B cell (primary cell): Measurements from ENCODE around the gene IL11. TPM values are rescaled to one million over a fixed set of nuclear protein-coding genes. Genes with fewer than 3 reads are reported as not detected.

ENCODE experiments used
- ATAC-seq: fragments of 200-7000 bp; cut with Tn5 transposase; one replicate; pipeline ENCODE4 v1.10.0; 2021; ENCODE audit warnings: low read depth, mild to moderate bottlenecking, moderate number of reproducible peaks, moderate library complexity
- CTCF ChIA-PET: fragments of 350-600 bp; sonication (Branson Sonifier 250); formaldehyde crosslinking; loops from one replicate; lab custom pipeline; 2021; ENCODE audit warnings: antibody characterized with exemption, inconsistent platforms; lab: Charles Lee
- POLR2A ChIA-PET: fragments of 350-600 bp; sonication (Branson Sonifier 250); formaldehyde crosslinking; loops from one replicate; lab custom pipeline; 2021; ENCODE audit warnings: antibody characterized with exemption; lab: Charles Lee
- DNase-seq: peaks from one replicate; pipeline ENCODE4 v3.0.0; 2013
- H2AFZ ChIP-seq: 2 replicates; pipeline ENCODE4 v1.6.1; 2012; ENCODE audit warnings: mild to moderate bottlenecking, low read depth, low read length; ENCODE audit not compliant: insufficient read depth, poor library complexity, severe bottlenecking
- H3K27ac ChIP-seq, 2 donors: 1 replicate in 1 of 2; 2 replicates in 1 of 2; pipeline ENCODE4 v1.5.1; 2012 to 2013; ENCODE audit warnings: low read length in 2 of 2, mild to moderate bottlenecking in 2 of 2, moderate library complexity in 1 of 2
- H3K27me3 ChIP-seq, 4 experiments: fragments of 200-600 bp in 1 of 4; sonication (generic) in 1 of 4; replicated peaks in 1 of 4; 1 replicate in 2 of 4; 2 replicates in 2 of 4; pipeline versions ENCODE4 v1.6.1 to v1.7.0; 2013 to 2016; ENCODE audit warnings: low read length in 3 of 4, mild to moderate bottlenecking in 2 of 4, mixed read lengths in 1 of 4, moderate library complexity in 1 of 4; ENCODE audit not compliant: insufficient read depth in 4 of 4, control insufficient read depth in 3 of 4; ENCODE audit errors: control extremely low read depth in 1 of 4
- H3K36me3 ChIP-seq, 2 experiments: replicated peaks in 1 of 2; 1 replicate in 1 of 2; 2 replicates in 1 of 2; pipeline versions ENCODE4 v1.6.1 to v1.7.1; 2013; ENCODE audit warnings: low read length in 1 of 2; ENCODE audit not compliant: insufficient read depth in 2 of 2, control insufficient read depth in 1 of 2; ENCODE audit errors: control extremely low read depth in 1 of 2, extremely low read depth in 1 of 2
- H3K4me1 ChIP-seq, 2 donors: fragments of 200-600 bp in 1 of 2; sonication (generic) in 1 of 2; 1 replicate in 1 of 2; 2 replicates in 1 of 2; pipeline versions ENCODE4 v1.5.1 to v1.6.1; 2013 to 2017; ENCODE audit warnings: low read length in 2 of 2; ENCODE audit not compliant: control insufficient read depth in 2 of 2, insufficient read depth in 2 of 2
- H3K4me2 ChIP-seq: replicated peaks from 2 replicates; pipeline ENCODE3; 2012; ENCODE audit warnings: mild to moderate bottlenecking, low read depth, low read length; ENCODE audit not compliant: poor library complexity, severe bottlenecking
- H3K4me3 ChIP-seq, 5 experiments: fragments of 200-600 bp in 1 of 5; sonication (generic) in 1 of 5; 1 replicate in 3 of 5; 2 replicates in 2 of 5; pipeline versions ENCODE4 v1.5.1 to v1.7.0; 2011 to 2016; ENCODE audit warnings: low read length in 4 of 5, mild to moderate bottlenecking in 4 of 5, low read depth in 2 of 5, control low read depth in 1 of 5, moderate library complexity in 1 of 5; ENCODE audit not compliant: insufficient read depth in 1 of 5; ENCODE audit errors: control extremely low read depth in 1 of 5, extremely low read depth in 1 of 5
- H3K79me2 ChIP-seq: fragments of 200-600 bp; sonication (generic); one replicate; pipeline ENCODE4 v1.6.0; 2016; ENCODE audit warnings: low read length; ENCODE audit not compliant: control insufficient read depth, insufficient read depth
- H3K9ac ChIP-seq: fragments of 200-600 bp; sonication (generic); 2 replicates; pipeline ENCODE4 v1.6.1; 2017; ENCODE audit warnings: mild to moderate bottlenecking, low read length, moderate library complexity
- H3K9me3 ChIP-seq, 3 donors: one replicate each; pipeline versions ENCODE4 v1.6.1 to v1.7.1; 2013; ENCODE audit warnings: low read length in 2 of 3; ENCODE audit not compliant: control insufficient read depth in 2 of 3, insufficient read depth in 1 of 3; ENCODE audit errors: control extremely low read depth in 1 of 3
- H4K20me1 ChIP-seq: 2 replicates; pipeline ENCODE4 v1.6.0; 2012; ENCODE audit warnings: mild to moderate bottlenecking, low read length; ENCODE audit not compliant: insufficient read depth, control insufficient read depth, poor library complexity, severe bottlenecking
- H3K27ac Mint-ChIP-seq: one replicate; pipeline ENCODE4 v1.8.0; 2021; ENCODE audit warnings: mixed read lengths
- H3K27me3 Mint-ChIP-seq: one replicate; pipeline ENCODE4 v1.8.0; 2021; ENCODE audit warnings: mixed read lengths
- H3K4me1 Mint-ChIP-seq: one replicate; pipeline ENCODE4 v1.8.0; 2021; ENCODE audit warnings: mixed read lengths
- H3K4me3 Mint-ChIP-seq: one replicate; pipeline ENCODE4 v1.8.0; 2021; ENCODE audit warnings: mixed read lengths
- H3K9me3 Mint-ChIP-seq: one replicate; pipeline ENCODE4 v1.8.0; 2022; ENCODE audit warnings: mixed read lengths; ENCODE audit not compliant: insufficient read depth
- EZH2 ChIP-seq: IDR thresholded peaks from 2 replicates; pipeline ENCODE4 v1.6.1; 2012; ENCODE audit warnings: borderline replicate concordance, low read depth, mild to moderate bottlenecking, moderate library complexity, low read length; ENCODE audit not compliant: insufficient read depth, poor library complexity, severe bottlenecking
- WGBS: methylation state at CpG from one replicate; pipeline ENCODE4 v1.1.5; 2013; ENCODE audit warnings: missing lambda C conversion rate; ENCODE audit not compliant: insufficient coverage; 5-methylcytosine and 5-hydroxymethylcytosine counted together
- intact Hi-C: fragments of 100-400 bp; cut with micrococcal nuclease; formaldehyde crosslinking; loops from one replicate; pipeline ENCODE4 v1.10.0; 2022
- polyA plus RNA-seq: library from polyadenylated mRNA; depleted of rRNA; stranded (reverse); fragments of >200 nt; gene quantifications from 2 replicates; pipeline ENCODE4 v1.2.3, GENCODE V29; 2012
- total RNA-seq, 2 donors: library from RNA; stranded (reverse); fragments of 120-200 nt in 1 of 2; gene quantifications; 1 replicate in 1 of 2; 2 replicates in 1 of 2; pipeline versions ENCODE4 v1.2.3 to v1.2.4, GENCODE V29; 2013 to 2022
- TF ChIP-seq, protein P1 (sequence below): fragments of 200-600 bp; IDR thresholded peaks from one replicate; pipeline ENCODE4 v1.8.0; 2022; ENCODE audit warnings: antibody characterized with exemption, mild to moderate bottlenecking

IL11 gene
- total and polyA plus RNA-seq, 2 donors (not counting 1 experiment from before 2014, with no cell fraction given) = not detected

DNA sequence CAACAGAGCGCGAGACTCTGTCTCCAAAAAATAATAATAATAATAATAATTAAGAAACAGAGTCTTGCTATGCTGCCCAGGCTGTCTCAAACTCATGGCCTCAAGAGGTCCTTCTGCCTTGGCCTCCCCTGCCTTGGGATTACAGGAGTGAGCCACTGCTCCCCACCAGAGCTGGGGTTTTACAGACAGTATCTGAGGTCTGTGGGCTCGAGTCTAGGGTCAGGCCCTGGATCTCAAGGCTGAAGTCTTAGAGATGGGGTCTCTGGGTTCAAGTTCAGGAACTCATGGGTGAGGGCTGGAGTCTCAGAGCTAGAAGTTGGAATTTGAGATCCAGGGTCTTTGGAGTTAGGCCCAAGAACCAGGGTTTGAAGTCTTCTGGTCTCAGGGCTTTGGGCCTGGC lies 3.5 kb downstream of the IL11 start:
- WGBS = 75% methylated on average over 1 of the region's 3 CpGs
- H3K4me1 ChIP-seq = peaks cover 15 to 17% of the 10 kb centered on the region in 2 donors
- ChIA-PET CTCF (no interaction called here), POLR2A (no interaction called here)
- Mint-ChIP-seq H3K9me3 (no peaks in the 10 kb centered on the region), H3K27ac (no peak overlapping the region), H3K4me3 (no peak overlapping the region), H3K4me1 (peaks cover 9% of the 10 kb centered on the region), H3K27me3 (peaks cover 28% of the 10 kb centered on the region)
- H3K27ac ChIP-seq = no peak overlapping the region
- H3K4me2 ChIP-seq = no peak overlapping the region
- DNase-seq (no peak), ATAC-seq (no peak)
- no peak overlapping the region for H3K9ac ChIP-seq
- no peak overlapping the region for H3K4me3 ChIP-seq
- peaks cover 0 to 44% (median 20%) of the 10 kb centered on the region in 4 experiments for H3K27me3 ChIP-seq
- intact Hi-C loops = no loop called here
- peaks cover 0 to 13% (median 0%) of the 10 kb centered on the region in 3 donors for H3K9me3 ChIP-seq
- no peaks in the 10 kb centered on the region for H3K36me3 ChIP-seq
- no peaks in the 10 kb centered on the region for H4K20me1 ChIP-seq
- no peak overlapping the region for H2AFZ ChIP-seq
- no peak for TF ChIP-seq EZH2
- TF ChIP-seq, protein P1, sequence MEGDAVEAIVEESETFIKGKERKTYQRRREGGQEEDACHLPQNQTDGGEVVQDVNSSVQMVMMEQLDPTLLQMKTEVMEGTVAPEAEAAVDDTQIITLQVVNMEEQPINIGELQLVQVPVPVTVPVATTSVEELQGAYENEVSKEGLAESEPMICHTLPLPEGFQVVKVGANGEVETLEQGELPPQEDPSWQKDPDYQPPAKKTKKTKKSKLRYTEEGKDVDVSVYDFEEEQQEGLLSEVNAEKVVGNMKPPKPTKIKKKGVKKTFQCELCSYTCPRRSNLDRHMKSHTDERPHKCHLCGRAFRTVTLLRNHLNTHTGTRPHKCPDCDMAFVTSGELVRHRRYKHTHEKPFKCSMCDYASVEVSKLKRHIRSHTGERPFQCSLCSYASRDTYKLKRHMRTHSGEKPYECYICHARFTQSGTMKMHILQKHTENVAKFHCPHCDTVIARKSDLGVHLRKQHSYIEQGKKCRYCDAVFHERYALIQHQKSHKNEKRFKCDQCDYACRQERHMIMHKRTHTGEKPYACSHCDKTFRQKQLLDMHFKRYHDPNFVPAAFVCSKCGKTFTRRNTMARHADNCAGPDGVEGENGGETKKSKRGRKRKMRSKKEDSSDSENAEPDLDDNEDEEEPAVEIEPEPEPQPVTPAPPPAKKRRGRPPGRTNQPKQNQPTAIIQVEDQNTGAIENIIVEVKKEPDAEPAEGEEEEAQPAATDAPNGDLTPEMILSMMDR = no peak
- no peaks in the 10 kb centered on the region for H3K79me2 ChIP-seq

DNA sequence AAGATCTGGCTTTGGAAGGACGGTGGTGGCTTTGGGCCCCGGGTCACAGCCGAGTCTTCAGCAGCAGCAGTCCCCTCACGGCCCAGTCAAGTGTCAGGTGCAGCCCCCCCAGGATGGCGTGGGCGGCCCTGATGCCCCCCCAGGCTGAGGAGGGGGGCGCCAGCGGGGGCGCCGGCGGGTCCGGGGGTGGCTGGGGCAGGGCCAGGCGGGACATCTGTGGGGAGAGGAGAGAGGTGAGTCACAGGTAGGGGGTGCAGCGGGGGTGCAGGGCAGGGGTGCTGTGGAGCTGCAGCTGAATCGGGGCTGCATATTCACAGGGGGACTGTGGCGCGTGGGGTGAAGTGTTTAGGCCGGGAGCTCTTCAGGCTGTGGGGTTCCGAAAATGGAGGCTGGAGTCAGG lies 4.3 kb downstream of the IL11 start:
- Histone ChIP-seq H4K20me1 (no peaks in the 10 kb centered on the region), H3K27ac (no peak overlapping the region), H3K27me3 (peaks cover 0 to 39% (median 18%) of the 10 kb centered on the region in 4 experiments), H3K4me2 (no peak overlapping the region), H2AFZ (no peak overlapping the region), H3K9ac (no peak overlapping the region), H3K4me1 (peaks cover 15 to 17% of the 10 kb centered on the region in 2 donors), H3K9me3 (peaks cover 0 to 13% (median 0%) of the 10 kb centered on the region in 3 donors), H3K4me3 (no peak overlapping the region), H3K79me2 (no peaks in the 10 kb centered on the region), H3K36me3 (no peaks in the 10 kb centered on the region)
- ChIA-PET POLR2A (no interaction called here), CTCF (no interaction called here)
- ATAC-seq (no peak), DNase-seq (no peak)
- Mint-ChIP-seq H3K27me3 (peaks cover 22% of the 10 kb centered on the region), H3K9me3 (no peaks in the 10 kb centered on the region), H3K27ac (no peak overlapping the region), H3K4me3 (no peak overlapping the region), H3K4me1 (peaks cover 7% of the 10 kb centered on the region)
- TF ChIP-seq, protein P1 = no peak
- TF ChIP-seq EZH2 = no peak
- intact Hi-C loops = no loop called here
- 92% methylated on average over 11 of the region's 19 CpGs for WGBS
